ENCODE results near the gene CHST8.

The CHST8 gene

DNA sequence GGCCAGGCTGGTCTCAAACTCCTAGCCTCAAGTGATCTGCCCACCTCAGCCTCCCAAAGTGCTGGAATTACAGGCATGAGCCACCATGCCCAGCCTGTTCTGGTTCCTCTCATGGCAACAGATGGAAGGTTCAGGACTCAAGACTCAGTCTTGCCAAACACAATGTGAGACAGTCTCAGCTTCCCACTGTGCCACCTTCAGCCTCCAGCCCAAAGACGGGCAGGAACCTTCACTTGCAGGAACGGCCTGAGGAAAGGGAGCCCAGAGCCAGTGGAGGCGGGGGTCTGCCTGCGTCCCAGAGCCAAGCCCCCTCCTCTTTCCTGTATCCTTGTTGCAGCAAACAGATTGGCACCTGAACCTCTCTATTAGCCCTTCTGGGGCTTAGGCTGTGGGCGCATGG lies 2.9 kb upstream of the CHST8 start:
- DNase-seq, result no peak

DNA sequence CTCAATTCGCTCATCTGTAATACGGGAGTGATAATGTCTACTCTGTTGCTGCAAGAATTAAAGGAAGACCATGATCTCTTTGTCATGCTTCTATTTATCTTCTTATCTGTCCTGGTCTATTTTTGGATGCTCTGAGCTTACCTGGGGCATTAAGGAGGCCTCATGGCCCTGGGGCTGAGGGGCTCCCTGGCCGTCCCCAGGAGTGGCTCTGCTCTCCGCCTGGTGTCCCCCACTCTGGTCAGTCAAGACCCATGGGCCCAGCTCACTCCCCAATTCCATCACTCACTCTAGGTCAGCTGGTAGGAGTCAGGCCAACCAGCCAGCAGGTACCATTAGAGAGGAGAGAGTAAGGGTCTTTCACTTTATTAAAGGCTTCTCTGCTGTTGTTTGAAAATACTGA lies 1.1 kb upstream of the CHST8 start:
- DNase-seq, result no peak

DNA sequence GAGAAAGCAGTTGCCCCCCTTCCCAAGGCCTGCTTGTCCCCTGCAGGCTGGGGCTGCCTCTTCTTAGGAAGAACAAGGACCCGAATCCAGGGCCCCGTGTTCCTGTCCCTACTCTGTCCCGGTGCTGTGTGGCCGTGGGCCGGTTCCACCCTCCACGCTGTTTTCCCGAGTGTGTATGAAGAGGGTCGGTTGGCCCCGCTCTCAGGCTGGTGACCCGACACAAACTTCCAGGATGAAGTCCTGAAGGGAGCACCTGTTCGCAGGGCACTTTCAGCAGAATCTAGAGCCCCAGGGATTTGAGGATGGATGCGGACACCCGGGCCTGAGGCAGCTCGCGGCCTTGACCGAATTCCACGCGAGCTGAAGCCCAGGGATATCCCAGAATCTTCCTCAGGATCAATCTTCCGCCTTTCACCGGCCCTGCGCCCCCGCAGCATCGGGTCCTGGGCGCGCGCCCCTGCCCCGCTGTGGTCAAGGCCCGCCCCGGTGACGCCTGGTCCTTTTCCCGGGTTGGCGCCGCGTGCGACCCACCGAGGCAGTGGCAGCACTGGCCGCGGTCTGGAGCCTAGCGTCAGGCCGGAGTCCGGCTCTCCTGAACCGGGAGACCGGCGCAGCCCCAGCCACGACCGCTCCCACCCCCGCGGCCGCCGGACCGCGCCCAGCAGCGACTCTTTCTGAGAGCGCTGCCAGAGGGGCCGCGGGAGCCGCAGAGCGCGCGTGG lies 528 bp upstream of the CHST8 start:
- DNase-seq, result no peak

DNA sequence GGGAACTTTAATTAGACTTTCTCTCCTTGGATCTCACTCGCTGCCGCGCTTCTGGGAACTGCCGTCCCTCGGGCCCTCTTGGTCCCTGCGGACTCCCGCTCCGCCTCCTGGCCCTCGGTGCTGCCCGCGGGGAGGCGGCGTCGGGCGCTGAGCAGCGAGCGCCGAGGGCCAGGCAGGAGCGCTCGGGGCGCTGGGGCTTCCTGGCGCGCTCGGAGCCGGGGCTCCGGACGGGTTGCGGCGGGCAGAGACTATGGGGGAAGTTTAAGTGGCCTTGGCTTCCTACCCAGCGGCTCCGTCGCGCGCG lies 704 bp downstream of the CHST8 start:
- DNase-seq, result peak; percentile 10

DNA sequence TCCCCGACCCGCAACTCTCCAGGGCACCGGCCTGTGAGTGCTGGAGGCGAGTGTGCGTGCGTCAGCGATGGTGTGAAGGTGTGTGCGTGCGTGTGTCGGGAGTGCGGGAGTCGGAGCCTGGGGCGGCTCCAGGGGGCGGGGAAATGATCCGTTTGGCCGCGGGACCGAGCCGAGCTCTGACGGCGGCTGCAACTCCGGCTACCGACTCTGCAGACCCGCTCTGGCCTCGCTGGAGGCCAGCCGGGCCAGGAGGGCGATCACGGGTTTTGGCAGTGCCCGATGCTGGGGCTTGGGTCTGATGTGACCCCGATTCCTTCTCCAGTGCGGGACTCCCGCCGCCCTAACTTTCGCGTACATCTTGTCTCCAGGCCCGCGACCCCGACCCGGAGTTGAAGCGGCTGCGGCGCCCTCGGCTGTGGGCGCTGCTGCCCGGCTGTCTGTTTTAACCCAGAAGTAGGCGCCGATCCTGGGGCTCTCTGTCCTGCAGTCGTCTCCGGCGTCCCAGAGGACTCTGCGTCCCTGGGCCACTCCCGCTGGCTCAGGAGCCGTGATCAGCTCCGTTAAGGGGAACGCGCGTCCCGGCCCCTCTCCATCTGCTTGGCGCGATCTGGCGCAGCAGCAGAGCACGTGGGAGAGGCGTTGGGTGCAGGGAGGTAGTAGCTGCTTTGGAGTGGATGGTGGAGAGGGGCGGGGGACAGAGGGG lies 1.2 kb downstream of the CHST8 start:
- no peak for DNase-seq

DNA sequence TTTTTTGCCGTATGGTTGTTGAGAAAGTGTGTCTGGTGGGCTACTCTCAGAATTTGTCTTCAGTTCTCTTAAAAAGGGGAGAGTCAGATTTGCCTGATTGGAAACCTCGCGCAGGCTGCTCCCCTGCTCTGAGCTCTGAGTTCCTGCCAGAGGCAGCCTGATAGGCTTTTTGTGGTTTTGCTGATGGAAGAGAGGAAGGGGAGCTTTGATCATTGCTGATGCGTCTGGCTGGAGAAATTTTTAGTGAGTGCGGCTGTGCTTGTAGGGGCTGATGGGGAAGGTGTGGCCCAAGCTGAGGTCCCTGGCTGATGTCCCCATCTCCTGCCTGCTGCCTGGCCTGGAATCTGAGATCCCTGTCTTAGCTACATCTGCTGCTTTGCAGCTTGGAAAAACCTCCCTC lies 2.8 kb downstream of the CHST8 start:
- peak; percentile 7 for DNase-seq

DNA sequence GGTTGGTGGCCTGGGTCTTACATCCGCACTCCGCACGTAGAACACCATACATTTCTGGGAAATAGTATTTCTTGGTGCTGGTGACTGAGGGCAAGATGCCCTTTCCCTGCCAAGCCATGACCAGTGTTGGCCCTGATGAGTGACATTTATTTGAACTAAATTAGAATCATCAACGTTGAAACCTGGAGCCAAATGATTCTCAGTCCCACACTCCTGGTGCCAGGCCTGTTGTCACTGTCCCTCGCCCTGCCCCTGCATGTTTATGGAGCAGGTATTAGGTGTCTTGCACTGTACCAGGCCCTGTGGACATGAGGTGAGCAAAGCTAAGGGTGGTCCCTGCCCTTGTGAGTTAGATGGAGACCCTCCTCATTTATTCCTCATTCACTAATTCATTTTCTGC lies 5.8 kb downstream of the CHST8 start:
- DNase-seq, result no peak

DNA sequence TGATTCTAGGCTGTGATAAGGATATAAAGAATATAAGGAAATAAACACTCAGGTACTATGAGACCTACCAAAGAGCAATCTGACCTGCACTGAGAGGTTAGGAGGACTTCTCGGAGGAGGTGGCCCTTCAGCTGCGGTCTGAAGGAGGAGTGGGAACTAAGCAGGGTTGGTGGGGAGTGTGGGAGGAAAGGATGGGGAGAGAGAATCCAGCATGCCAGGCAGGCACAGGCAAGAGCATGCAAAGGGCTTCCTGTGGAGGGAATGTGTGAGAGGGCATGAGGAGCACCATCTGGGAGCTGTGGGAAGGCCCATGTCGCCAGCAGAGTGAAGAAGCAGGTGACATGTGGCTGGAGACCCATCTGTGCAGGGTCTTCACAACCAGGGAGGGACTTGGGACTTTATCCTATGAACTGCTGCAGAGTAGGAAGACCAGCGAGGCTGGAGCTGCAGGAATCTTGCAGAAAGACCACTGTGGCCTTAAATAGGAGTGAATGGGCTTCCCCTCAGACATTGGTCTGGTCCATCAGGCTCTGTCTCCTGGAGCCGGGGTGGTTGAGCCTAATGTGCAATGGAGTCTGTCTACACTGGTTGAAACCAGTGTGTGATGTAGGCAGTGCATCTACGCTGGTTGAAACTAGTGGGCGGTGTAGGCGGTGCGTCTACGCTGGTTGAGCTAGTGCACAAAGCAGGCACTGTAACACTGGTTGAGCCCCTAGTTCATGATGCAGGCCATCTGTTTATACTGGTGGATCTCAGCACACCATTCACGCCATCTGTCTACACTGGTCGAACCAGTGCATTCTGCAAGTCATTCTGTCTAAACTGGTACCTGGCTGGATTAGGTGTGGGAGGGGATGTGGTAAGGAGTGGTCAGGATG lies 6.4 kb downstream of the CHST8 start:
- DNase-seq, result no peak

DNA sequence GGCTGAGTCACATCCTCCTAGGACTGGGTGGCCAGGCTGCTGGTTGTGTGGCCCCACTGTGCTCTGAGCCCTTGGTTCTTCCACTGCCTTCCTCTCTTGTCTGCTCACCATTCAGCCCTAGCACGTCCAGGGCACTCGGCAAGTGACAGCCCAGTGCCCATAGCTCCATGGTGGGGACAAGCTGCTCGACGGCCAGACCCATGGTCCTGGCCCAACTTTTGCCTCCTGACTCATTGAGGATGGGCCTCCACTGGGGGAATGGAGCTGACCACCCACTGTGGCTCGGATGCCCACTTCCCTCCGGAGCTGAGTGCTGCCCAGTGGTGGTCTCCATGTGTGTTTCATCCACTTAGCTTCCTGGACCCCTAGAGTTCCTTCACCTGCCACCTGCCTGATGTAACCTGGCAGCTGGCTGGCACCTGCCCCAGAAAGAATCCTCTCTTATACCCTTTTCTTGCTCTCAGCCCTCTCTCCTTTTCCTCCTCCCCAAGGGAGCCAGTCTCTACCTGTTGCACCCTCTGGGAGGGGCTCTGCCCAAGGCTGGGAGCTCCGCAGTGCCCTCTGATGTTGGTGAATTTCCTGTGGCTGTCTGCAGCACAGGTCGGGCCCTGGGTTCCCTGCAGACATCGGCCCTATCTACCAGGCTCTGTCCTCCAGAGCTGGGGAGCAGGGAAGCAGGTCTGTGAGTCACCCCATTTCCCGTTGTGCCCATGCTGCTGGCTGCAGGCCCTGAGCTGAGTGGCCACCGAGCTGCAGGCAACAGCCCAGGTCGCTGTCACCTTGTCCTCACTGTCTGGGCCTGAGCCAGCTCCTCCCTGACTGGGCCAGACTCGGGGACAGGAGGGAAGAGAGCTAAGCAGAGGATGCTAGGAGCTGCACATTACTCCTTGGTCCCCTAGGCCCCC lies 7.4 kb downstream of the CHST8 start:
- DNase-seq, result no peak

DNA sequence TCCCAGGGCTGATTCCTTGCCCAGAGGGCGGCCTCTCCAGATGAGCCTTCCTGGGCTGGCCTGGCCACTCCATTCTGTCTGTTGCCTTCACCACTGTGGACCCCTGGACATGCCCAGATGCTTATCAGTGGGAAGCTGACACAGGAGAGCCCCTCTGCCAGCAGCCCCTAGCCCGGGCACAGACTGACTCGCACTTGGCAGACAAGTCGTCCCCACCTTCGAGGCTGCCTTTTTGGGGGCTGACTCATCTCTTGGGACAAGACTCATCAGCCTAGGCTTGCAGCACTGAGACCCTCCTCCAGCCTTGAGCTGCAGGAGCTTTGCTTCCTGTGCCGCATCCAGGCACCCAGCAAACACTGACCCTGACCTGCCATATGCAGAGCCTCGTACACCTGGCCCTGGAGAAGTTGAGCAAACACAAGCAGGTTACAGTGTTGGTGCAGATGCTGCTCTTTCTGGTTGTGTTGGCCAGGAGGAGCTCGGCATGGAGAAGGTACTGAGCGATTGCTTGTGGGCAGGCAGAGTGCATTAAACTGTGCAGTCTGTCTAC lies 8.1 kb downstream of the CHST8 start:
- DNase-seq, result no peak

DNA sequence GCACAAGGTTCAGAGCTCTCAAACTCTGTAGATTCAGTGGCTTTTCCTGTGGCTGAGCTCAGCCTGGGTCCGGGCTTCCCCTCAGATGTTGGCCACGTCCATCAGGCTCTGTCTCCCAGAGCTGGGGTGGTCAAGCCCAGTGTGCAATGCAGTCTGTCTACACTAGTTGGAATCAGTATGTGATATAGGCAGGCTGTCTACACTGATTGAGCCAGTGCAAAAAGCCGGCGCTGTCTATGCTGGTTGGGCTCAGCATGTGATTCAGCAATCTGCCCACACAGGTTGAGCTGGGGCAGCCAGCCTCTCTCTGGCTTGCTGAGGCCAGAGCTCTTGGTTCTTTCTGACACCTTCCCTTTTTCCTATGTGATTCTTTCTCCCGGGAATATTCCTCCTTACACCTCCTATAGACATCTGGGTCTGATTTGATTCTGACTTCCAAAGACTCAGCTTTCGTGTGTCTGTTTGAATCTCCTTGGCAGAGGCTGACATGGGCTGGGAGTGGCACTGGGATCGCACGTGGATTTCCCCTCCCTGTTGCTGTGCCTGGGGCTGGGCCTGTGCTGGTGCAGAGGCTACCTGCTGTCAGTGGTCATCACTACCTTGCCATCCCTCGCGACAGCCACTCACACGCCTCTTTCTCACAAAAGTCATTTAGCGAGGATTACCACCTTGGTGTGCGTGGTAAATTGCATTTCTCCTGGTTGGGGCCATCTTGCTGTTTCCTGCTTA lies 9.3 kb downstream of the CHST8 start:
- DNase-seq, result no peak

DNA sequence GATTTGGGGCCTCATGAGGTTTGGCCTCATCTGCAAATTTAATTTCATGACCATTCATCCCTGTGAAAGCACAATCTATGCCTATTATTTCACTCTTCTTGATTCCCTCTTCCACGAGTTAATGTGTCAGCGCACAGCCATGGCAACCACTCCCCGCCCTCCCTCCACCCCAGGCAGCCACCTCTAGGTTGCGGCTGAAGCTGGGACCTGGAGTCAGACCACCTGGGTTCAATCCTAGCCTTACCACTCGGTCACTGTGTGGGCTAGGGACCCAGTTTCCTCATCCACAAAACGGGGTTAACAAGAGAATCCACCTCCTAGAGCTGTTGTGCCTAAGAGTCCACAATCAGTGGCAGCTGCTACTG lies 9.8 kb downstream of the CHST8 start:
- DNase-seq, result no peak

DNA sequence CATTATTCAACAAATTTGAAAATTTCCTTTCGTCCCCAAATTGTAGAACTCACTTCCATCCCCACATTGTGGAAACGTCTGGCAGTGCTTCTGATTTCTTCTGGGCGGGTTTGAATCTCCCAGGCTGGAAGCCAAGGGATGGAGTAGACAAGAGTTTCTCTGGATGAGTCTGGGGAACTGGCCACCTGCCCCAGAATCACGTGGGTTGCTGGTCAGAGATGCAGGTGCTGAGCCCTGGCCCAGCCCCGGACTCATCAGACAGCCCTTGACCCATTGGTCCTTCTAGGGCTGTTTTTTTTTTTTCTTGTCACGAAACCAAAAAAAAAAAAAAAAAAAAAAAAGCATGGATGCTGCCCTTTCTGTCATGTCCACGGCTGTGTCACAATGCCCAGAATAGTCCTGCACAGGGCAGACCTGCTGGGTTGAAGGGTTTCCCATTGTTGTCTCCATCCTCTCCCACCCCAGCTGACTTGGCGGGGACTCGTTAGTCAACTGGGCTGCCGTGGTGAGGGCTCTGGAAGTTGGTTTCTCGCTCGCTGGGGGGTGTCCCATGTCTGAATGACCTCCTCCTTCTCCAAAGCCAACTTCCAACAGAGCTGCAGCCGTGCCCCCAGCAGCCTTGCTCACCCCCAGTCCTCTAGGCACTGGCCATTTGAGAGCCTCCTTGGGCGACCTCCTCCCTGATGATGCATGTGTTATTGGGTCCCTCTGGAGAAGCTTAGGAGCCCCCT lies 12.8 kb downstream of the CHST8 start:
- DNase-seq, result no peak

DNA sequence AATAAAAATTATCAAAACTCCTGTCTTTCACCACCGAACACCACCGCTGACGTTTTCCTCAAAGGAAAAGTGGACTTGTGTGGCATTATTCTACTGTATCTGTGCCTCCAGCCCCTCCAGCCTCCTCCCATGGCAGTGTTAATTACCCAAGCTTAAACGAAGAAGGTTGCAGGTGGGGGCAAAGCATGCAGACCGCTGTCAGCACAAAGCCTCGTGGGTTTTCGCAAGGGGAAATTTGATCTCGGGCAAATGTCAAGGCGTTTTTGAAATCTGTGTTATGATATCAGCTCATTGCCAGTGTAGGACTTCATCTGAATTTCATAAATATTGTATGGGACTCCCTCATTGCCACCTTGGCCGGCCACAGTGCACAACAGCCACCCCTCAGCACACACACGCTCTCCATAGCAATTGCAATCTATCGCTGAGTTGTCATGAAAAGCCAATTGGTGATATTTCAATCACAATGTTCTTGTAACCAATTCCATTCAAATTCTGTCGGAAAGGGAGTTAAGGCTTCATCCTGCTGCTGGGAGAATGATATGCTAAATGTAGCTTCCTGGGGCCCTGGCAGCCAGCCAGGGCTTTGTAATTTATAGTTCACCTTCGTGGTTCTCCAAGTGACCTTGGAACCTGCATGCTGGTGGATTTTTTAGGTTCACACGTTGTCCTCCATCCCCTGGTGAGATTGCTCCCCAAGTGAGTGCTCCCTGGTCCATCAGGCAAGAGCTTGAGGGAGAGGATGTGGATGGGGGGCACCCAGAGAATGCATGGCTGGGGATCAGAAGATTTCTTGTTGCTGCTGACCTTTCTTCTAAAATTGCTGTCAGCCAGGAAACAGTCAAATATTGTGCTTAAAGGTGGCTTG lies 16.6 kb downstream of the CHST8 start:
- DNase-seq, result no peak

DNA sequence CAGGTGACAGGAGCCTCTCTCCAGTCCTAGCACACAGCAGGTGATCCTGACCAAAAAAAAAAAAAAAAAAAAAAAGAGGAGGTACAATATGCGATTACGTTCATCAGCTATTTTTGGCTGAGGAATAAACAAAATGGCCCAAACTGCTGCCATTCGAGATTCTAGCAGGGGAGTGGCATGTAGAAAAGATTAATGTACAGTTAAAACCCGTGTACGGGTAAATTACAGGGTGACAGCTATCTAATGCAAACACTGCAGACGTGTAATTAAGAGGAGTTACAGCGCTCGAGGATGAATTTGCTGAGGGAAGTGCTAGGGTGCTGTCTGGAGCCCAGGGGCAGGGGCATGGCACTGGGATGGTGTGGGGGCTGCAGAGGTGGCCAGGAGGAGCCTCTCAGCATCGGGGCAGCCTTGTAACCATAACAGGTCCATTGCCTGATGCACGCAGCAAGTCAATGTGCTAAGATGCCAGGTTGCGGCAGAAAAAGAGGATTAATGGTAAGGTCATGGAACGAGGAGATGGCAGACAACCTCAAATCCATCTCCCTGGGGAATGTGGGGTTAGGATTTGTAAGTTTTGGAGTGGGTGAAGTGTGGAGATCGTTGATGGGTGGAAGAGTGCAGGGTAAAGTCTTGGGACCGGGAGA lies 17.4 kb downstream of the CHST8 start:
- no peak for DNase-seq

DNA sequence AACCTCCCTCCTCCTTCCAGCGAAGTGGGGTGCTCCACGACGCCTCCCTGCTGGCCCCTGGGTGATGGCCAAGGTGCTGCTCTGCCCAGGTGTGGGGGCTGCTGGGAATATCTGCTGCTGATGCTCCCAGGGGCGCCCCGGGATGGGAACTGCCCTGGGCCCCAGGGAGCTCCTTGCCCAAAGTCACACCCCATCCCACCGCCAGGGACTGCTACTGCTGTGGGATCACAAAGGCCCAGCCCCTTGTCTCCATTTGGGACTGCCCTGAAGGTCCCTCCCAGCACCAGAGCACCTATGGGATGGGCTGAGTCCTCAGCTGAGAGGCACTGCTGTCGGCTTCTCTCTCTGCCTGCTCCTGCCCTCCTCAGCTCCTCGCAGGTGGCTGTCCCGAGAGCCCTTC lies 19.0 kb downstream of the CHST8 start:
- no peak for DNase-seq

DNA sequence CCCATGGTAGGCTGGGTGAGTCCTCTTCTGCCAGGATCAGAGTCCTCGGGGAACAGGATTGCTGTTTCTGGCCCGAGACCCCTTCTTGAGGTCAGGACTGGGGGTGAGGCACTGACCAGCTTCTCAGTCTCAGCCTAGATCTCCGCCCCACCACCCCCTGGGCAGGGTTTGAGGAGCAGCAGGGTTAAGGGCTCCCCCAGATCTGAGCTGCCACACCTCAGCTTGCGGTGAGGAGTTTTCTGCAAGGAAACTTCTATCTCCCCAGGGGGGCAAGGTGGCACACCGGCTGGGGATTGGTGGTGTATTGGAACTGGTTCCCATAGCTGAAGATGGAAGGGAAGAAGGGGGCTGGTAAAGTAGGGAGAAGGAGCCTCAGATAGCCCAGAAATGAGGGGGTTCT lies 19.5 kb downstream of the CHST8 start:
- no peak for DNase-seq

DNA sequence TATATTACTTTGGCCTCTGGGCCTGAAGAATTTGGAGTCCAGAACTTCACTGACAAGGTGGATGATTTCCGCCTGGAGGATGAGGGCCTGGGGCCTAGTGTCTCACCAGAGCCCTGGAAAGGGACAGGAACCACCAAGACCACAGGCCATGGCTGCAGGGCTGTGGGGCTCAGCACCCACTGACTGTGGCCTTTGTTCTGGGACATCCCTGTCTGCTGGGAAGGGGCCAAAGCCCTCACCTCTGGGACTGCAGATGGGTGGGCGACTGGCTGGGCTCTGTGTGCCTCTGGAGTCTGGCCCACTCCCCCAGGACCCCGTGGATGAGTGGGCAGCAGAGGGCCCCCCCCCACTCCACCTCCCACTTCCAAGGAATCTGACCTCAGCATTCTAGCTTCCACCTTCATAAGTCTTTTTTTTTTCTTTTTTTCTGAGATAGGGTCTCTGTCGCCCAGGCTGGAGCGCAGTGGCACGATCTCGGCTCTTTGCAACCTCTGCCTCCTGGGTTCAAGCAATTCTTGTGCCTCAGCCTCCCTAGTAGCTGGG lies 20.3 kb downstream of the CHST8 start:
- no peak for DNase-seq

DNA sequence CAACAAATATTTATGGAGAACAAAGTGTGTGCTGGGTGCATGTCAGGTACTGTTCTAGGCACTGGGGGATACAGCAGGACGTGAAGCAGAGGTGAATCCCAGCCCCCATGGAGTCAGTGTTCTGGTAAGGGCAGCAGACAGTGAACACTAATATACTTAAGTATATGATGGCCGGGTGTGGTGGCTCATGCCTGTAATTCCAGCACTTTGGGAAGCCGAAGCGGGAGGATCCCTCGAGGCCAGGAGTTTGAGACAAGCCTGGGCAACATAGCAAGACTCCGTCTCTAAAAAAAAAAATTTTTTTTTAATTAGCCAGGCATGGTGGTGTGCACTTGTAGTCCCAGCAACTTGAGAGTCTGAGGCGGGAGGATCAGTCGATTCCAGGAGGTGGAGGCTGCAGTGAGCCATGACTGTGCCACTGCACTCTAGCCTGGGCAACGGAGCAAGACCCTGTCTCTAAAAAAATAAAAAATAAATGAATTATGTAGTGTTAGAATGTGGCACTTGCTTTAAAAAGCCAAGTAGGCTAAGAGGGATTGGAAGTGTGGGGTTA lies 22.6 kb downstream of the CHST8 start:
- DNase-seq, result no peak
